ENCODE results near the gene SLC6A6.

DNA sequence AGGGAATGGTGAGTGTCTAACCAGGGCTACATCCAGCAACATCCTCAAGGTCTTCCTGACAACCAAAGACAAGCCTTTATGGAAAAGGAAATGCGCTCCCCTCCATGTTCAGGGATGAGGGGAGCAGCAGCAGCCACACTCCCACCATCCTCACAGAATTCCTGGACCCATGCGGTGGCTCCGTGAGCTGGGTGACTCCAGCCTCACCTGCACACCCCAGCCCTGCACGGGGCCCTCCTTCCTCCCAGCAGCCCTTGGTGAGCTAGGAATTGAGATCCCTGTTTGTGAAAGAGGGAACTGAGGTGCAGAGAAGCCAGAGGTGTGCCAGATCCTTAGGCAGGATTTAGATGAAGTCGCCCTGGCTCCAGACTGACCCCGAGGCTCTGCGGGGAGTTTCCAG, 85.4 kb downstream of the SLC6A6 start:
- TF ChIP-seq, protein P1, sequence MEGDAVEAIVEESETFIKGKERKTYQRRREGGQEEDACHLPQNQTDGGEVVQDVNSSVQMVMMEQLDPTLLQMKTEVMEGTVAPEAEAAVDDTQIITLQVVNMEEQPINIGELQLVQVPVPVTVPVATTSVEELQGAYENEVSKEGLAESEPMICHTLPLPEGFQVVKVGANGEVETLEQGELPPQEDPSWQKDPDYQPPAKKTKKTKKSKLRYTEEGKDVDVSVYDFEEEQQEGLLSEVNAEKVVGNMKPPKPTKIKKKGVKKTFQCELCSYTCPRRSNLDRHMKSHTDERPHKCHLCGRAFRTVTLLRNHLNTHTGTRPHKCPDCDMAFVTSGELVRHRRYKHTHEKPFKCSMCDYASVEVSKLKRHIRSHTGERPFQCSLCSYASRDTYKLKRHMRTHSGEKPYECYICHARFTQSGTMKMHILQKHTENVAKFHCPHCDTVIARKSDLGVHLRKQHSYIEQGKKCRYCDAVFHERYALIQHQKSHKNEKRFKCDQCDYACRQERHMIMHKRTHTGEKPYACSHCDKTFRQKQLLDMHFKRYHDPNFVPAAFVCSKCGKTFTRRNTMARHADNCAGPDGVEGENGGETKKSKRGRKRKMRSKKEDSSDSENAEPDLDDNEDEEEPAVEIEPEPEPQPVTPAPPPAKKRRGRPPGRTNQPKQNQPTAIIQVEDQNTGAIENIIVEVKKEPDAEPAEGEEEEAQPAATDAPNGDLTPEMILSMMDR (IDR thresholded peaks at IDR 0.05), result no peak
- TF ChIP-seq POLR2AphosphoS5 (IDR thresholded peaks at IDR 0.05), result no peak

Data from gastroesophageal sphincter (tissue), 3 donors.